ENCODE data around the gene LIN54. TPM values are rescaled to one million over a fixed set of nuclear protein-coding genes. Genes with fewer than 3 reads are reported as not detected.

LIN54 gene
- total RNA-seq (2022; extraction: Qiagen RNA extraction): 5.7 to 7.8 TPM (median 6.6 TPM) in 5 replicates

DNA sequence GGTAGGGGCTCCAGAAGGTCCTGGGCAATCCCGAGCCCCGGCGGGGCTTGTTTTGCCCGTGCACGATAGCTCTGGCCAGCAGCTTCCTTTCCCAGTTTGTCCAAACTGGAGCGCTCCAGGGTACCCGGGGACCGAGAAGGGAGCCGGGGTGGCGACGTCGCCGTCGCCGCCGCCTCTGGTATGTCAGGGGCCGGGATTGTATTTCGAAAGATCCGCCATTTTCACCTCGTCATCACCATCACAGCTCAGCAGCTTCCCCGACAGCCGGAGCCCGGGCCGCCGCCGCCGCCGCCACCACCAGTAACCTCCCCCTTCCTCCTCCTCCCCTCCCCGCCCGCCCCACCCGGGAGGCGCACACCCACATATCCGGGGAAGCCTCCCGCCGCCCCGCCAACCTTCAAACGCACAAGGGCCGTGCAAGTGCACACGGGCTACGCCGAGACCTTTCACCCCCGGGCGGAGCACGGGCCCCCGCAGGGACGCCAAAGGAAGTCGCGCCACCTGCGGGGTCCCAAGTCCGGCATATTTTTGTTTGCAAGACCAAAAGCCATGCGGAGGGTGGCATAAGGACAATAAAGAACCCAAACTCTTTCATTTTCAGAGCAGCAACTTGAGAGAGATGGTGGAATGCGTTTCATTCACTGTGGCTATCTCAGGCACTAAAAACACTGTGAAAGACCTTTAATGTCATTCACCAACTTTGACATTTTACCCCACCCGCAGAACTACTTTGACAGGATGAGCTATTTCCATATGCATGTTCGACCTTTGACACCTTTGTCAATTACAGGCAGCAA, at the start of gene LIN54:
LIN54 (minus strand) TSS at position 302 of the 797 bp plus-strand sequence. CDS start 25,979 bp downstream, outside the sequence.

DNA sequence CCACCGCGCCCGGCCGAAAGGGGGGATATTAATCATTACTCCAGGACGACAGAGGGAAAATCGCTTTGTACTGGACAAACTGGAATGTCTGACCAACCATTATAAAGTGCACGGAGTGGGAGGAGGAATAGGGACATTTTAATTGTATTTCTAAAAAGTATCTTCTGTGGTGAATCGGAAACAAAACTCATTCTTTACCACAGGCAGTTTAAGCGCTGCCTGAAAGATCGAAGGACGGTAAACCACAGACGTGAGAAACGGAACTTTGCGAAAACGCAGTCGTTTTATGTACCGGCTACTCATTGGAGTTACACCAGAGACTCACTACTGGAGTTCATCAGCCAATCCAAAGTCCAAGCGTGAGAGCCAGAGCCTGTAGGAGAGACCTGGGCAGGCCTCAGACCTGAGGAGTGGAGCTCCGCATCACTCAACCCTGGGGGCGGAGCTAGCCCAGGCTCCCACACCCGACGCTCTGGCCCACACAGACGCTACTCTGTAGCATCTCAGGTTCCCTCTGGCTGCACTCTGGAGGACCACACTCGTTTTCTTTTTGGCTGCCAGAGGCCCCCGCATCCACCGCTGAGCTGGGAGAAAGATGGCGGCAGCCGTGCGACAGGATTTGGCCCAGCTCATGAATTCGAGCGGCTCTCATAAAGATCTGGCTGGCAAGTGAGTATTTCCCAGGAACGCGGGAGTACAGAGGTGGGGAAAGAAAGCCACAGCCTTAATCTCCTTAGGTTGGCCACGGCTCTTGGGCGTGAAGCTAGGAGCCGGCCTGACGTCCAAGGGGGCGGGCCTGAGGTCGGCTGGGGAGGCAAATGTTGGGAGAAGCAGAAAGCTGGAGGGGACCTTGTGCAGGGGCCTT, 24.2 kb upstream of the LIN54 start, which contains the start of gene COPS4:
COPS4 (plus strand) TSS at position 554 of the 865 bp plus-strand sequence; CDS start at position 596, 42 bp downstream.

DNA sequence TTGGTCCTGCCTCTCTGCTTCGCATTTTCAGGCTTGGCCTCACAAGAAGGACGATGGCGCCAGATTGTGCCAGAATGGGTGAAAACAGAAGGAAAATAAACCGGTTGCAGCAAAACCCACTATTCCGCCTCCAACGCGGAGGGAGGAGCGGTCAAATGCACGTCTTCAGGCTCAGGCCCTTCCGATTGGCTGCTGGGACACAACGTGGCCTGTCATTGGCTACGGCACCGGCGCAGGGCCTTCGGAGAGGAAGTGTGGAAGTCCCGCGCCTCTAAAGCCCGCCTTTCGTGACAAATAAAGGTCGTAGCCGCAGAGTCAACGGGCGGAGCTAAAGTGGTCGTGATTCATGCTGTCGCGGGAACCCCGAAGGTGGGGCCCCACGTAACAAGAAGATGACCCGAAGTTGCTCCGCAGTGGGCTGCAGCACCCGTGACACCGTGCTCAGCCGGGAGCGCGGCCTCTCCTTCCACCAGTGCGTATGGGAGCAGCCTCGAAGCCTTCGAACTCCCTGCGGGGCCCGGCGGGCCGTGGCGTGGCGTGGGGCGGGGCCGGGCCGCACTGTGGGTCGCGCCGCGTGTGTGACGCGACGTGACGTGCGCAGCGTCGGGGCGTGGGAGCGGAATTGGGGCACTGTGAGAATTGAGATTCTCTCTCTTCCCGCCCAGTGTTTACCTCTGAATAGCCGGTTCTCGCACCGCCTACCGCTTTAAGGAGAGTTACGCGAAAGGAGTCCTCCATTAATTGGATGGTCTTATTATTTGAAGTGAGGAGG, 110.0 kb downstream of the LIN54 start, which contains the start of gene THAP9:
THAP9 (plus strand) TSS at position 325 of the 772 bp plus-strand sequence; CDS start at position 393, 68 bp downstream.

DNA sequence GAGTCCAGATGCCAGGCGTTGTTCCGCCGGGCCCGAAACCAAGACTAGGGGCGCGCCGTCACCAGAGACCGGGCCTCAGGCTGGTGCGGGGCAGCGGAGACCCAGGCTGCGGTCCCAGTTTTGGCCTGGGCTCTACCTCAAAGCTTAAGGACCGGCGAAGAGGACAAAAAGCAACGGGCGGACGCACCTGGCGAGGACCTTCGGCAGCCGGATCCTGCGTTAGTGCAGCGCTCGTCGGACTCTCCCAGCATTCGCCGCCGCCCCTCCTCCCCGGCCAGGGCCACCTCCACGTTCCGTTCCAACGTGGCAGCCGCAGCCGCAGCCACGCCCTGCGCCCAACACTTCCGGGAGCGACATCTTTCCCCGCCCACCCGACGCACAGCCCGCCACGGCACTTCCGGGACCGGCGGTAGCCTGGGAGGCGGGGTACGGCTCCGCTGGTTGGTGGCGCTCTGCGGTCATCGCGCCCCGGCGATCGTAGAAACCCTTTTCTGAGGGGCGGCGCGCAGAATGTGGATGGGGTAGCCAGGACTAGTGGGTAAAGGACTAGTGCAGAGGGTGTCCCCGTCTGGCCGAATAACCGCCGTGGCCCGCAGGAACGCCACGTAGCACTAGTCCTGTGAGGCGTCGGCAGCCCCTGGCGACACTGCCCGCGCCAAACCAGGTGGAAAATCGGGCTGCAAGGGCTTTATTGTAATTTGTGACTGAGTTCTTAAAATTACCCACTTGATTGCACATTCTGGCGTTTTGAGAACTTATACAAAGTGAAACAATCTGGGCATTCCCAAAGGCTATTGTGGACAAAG, 119.5 kb downstream of the LIN54 start, which contains the start of gene SEC31A:
SEC31A (minus strand) TSS at position 253 of the 806 bp plus-strand sequence. CDS start 9,217 bp downstream, outside the sequence.

Other genes with a start within 250 kb of the LIN54 start
- gene SCD5, start 212.0 kb downstream of the LIN54 start, total RNA-seq (2022; extraction: Qiagen RNA extraction): 6.1 to 7.6 TPM (median 6.8 TPM) in 5 replicates
- 78.3 to 87.2 TPM (median 81.0 TPM) in 5 replicates for gene SEC31A, start 119.7 kb downstream of the LIN54 start, total RNA-seq (2022; extraction: Qiagen RNA extraction)
- 1.2 to 2.4 TPM (median 2.0 TPM) in 5 replicates for gene THAP9, start 110.1 kb downstream of the LIN54 start, total RNA-seq (2022; extraction: Qiagen RNA extraction)
- gene COPS4, start 24.4 kb upstream of the LIN54 start, total RNA-seq (2022; extraction: Qiagen RNA extraction): 23.8 to 36.5 TPM (median 24.8 TPM) in 5 replicates
- gene PLAC8, start 103.9 kb upstream of the LIN54 start, total RNA-seq (2022; extraction: Qiagen RNA extraction): 0.55 to 1.1 TPM (median 0.89 TPM) in 5 replicates